MCF 10A (cell line): ENCODE data around the gene RBFOX2. TPM values are rescaled to one million over a fixed set of nuclear protein-coding genes. Genes with fewer than 3 reads are reported as not detected.

Source experiments
- BruUV-seq: library from RNA; stranded (reverse); fragments of 400-500 nt; replicated peaks from 2 replicates; lab custom pipeline; 2021; lab: Mats Ljungman, UMichigan
- CTCF ChIA-PET: fragments of 300-600 bp; sonication (Branson Sonifier 250); formaldehyde crosslinking; extraction: SDS; loops from one replicate; lab custom pipeline; 2021; ENCODE audit warnings: antibody characterized with exemption, inconsistent platforms; lab: Yijun Ruan, JAX
- POLR2A ChIA-PET: fragments of 300-600, 350-650 bp; sonication (Branson Sonifier 250); formaldehyde crosslinking; extraction: SDS; loops from one replicate; lab custom pipeline; 2020; ENCODE audit warnings: antibody characterized with exemption, inconsistent platforms; lab: Yijun Ruan, JAX
- DNase-seq: peaks from one replicate; pipeline ENCODE4 v3.0.0-alpha.2; 2018; ENCODE audit not compliant: unreplicated experiment
- H3K27ac Mint-ChIP-seq: one replicate; pipeline ENCODE4 v1.8.0; 2022; ENCODE audit warnings: mild to moderate bottlenecking, low read depth, mixed read lengths; ENCODE audit not compliant: unreplicated experiment
- H3K27me3 Mint-ChIP-seq: one replicate; pipeline ENCODE4 v1.8.0; 2022; ENCODE audit warnings: mixed read lengths; ENCODE audit not compliant: insufficient read depth, unreplicated experiment
- H3K36me3 Mint-ChIP-seq: one replicate; pipeline ENCODE4 v1.8.0; 2022; ENCODE audit warnings: mild to moderate bottlenecking, moderate library complexity, mixed read lengths; ENCODE audit not compliant: insufficient read depth, unreplicated experiment
- H3K4me1 Mint-ChIP-seq: one replicate; pipeline ENCODE4 v1.8.0; 2022; ENCODE audit warnings: mixed read lengths; ENCODE audit not compliant: insufficient read depth, unreplicated experiment
- H3K4me3 Mint-ChIP-seq: one replicate; pipeline ENCODE4 v1.8.0; 2022; ENCODE audit warnings: mild to moderate bottlenecking, moderate library complexity, mixed read lengths; ENCODE audit not compliant: unreplicated experiment
- H3K9me3 Mint-ChIP-seq: one replicate; pipeline ENCODE4 v1.8.0; 2022; ENCODE audit warnings: mixed read lengths; ENCODE audit not compliant: unreplicated experiment
- intact Hi-C: fragments of 100-400 bp; cut with micrococcal nuclease; formaldehyde crosslinking; loops from 2 replicates; pipeline ENCODE4 v1.14.1; 2022
- total RNA-seq: library from RNA; stranded (reverse); gene quantifications from 2 replicates; pipeline ENCODE4 v1.2.3, GENCODE V29; 2022
- TF ChIP-seq, protein P1 (sequence below): fragments of 200-600 bp; IDR thresholded peaks from one replicate; pipeline ENCODE4 v1.8.0; 2022; ENCODE audit warnings: antibody characterized with exemption, mild to moderate bottlenecking; ENCODE audit not compliant: unreplicated experiment

Gene RBFOX2
- total RNA-seq, 1 experiment from 2014 or later, result 89.4 TPM

DNA sequence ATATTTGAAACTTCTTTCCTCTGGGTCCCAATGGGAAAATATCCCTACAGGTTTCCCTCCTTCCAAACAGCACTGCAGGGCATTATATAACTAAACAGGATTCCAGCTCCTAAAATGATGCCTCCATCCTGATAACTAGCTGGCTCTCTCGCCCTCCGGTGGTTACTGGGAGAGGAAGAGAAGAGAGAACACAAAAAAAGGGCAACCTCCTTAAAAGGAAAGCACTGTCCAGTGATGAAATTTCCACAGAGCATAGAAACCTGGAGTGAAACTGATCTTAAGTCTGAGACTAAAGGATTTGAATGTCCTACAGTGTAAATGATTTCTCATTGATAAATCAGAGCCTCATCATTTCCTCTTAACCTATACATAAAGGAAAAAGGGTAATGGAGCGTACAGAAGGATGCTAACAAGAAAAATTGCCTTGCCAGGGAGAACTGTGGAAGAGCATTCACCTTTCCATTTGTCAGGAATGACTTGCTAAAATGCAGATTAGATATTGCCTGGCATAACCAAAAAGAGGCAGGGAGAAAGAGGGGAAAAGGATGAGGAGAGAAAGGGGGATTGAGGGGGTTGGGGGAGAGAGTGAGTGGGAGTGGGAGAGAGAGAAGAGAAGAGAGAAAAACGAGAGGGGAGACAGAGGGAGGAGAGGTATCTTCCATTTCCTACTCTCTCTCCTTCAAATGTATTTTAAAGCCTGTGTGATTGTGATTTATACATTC is 189.6 kb downstream of the RBFOX2 start:
- peak; percentile 81 for DNase-seq
- TF ChIP-seq, protein P1, sequence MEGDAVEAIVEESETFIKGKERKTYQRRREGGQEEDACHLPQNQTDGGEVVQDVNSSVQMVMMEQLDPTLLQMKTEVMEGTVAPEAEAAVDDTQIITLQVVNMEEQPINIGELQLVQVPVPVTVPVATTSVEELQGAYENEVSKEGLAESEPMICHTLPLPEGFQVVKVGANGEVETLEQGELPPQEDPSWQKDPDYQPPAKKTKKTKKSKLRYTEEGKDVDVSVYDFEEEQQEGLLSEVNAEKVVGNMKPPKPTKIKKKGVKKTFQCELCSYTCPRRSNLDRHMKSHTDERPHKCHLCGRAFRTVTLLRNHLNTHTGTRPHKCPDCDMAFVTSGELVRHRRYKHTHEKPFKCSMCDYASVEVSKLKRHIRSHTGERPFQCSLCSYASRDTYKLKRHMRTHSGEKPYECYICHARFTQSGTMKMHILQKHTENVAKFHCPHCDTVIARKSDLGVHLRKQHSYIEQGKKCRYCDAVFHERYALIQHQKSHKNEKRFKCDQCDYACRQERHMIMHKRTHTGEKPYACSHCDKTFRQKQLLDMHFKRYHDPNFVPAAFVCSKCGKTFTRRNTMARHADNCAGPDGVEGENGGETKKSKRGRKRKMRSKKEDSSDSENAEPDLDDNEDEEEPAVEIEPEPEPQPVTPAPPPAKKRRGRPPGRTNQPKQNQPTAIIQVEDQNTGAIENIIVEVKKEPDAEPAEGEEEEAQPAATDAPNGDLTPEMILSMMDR, result peak; percentile 34
- H3K27ac Mint-ChIP-seq, result peak overlapping the region; percentile 83
- intact Hi-C loops, result loop anchor here (1.0 to 5.0 kb wide), 5 partner anchors 54 to 283 kb away; no protein-coding TSS in a partner anchor
- ChIA-PET CTCF (interaction anchor here (0.6 to 3.8 kb wide), 13 partner anchors 23 to 376 kb away, joined by 3 to 27 read pairs (median 3); no protein-coding TSS in a partner anchor), POLR2A (interaction anchor here (0.5 to 9.9 kb wide), 22 partner anchors 8 to 227 kb away, joined by 3 to 247 read pairs (median 4); partner anchors contain the start of gene APOL6)
- peak overlapping the region; percentile 84 for H3K4me3 Mint-ChIP-seq
- peaks cover 68% of the 10 kb centered on the region for H3K4me1 Mint-ChIP-seq
- no TSS peak for BruUV-seq
- H3K27me3 Mint-ChIP-seq, result no peaks in the 10 kb centered on the region
- H3K9me3 Mint-ChIP-seq, result no peaks in the 10 kb centered on the region
- H3K36me3 Mint-ChIP-seq, result peaks cover 6% of the 10 kb centered on the region

DNA sequence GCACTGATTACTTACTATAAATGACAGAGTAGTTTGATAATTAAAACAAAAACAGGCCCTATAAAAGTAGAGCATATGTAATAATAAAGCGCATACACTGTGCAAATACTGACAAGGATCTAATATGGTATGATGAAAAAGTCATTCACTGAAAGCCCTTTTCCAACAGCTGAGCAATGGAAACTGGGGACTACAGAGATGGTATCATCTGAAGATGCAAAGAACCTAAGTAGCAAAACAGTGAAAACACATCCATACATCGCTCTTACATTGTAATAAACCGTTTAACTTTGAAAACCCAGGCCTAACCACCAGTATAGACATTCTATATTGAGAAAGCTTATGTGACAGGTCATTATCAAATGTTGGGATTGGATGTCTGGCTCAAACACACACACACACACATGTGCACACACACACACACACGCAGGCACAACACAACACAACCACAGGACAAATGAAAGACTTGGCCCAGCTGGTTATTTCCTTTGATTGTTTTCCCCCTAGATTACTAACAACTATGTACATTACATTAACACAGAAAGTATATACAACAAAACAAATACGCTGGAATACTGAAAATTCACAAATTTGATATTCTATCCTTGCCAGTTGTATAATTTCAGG is 191.4 kb downstream of the RBFOX2 start:
- POLR2A ChIA-PET, result interaction anchor here (0.6 to 9.9 kb wide), 20 partner anchors 10 to 537 kb away, joined by 3 to 247 read pairs (median 4); no protein-coding TSS in a partner anchor
- Mint-ChIP-seq H3K4me3 (peak overlapping the region; percentile 84), H3K36me3 (peaks cover 6% of the 10 kb centered on the region), H3K27ac (peak overlapping the region; percentile 93), H3K4me1 (peaks cover 65% of the 10 kb centered on the region), H3K9me3 (no peaks in the 10 kb centered on the region), H3K27me3 (no peaks in the 10 kb centered on the region)
- intact Hi-C loops, result loop anchor here (5.0 kb wide), 2 partner anchors 75 to 285 kb away; no protein-coding TSS in a partner anchor
- no TSS peak for BruUV-seq
- CTCF ChIA-PET, result interaction anchor here (0.5 to 1.9 kb wide), 7 partner anchors 10 to 255 kb away, joined by 3 to 16 read pairs (median 3); no protein-coding TSS in a partner anchor
- DNase-seq, result no peak
- TF ChIP-seq, protein P1, result no peak

DNA sequence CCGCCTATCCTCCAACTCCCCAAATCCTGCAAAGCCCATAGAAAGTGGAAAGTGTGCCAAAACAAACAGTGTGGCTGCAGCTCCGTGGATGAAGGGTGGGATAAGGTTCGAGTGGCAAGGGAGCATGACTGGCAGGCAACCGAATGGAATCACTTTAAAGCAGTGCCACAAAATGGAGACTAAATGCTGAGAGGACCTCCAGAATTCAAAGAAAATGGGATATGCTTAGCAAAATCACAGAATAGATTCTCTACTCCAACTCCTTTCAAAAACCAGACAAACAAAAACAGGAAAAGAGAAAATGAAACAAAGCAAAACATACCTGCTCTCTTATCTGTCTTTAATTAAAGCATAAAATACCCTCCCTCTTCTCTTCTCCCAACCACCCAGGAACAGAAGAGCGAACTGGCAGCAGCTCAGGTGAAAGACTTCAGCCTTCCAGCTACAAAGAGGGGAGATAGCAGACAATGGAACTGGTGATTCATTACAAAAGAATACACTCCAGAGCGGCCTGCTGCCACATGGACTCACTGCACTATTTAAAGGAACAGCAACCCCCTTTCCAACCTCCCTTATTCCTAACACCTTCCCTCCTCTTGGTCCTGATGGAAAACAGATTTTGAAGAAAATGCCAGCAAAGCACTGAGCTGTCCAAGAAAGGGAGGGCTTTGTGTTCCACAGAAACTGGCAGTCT is 192.5 kb downstream of the RBFOX2 start:
- no peaks in the 10 kb centered on the region for H3K27me3 Mint-ChIP-seq
- CTCF ChIA-PET, result interaction anchor here (0.6 to 1.4 kb wide), 8 partner anchors 10 to 354 kb away, joined by 3 to 5 read pairs (median 4); no protein-coding TSS in a partner anchor
- intact Hi-C loops, result loop anchor here (1.0 to 5.0 kb wide), 3 partner anchors 74 to 286 kb away; no protein-coding TSS in a partner anchor
- POLR2A ChIA-PET, result interaction anchor here (0.6 to 9.9 kb wide), 30 partner anchors 10 to 536 kb away, joined by 3 to 247 read pairs (median 6); partner anchors contain the start of gene APOL6
- peaks cover 6% of the 10 kb centered on the region for H3K36me3 Mint-ChIP-seq
- H3K9me3 Mint-ChIP-seq, result no peaks in the 10 kb centered on the region
- peaks cover 59% of the 10 kb centered on the region for H3K4me1 Mint-ChIP-seq
- TF ChIP-seq, protein P1, result no peak
- H3K4me3 Mint-ChIP-seq, result peak overlapping the region; percentile 84
- DNase-seq, result peak; percentile 89
- peak overlapping the region; percentile 93 for H3K27ac Mint-ChIP-seq
- BruUV-seq, result TSS peak; percentile 37
